NB4 (cell line): ENCODE data around the gene PCNX4.

Source experiments
- CTCF ChIP-seq: IDR thresholded peaks from one replicate; pipeline ENCODE4 v1.5.1; 2012; ENCODE audit warnings: low read depth, low read length
- MAX ChIP-seq: IDR thresholded peaks from 2 replicates; pipeline ENCODE4 v1.6.1; 2011; ENCODE audit warnings: low read depth, low read length

GRCh38 chr14:60178820-60179219, 87.1 kb downstream of the PCNX4 start:
- TF ChIP-seq CTCF (no peak), MAX (no peak)
